Lower leg skin (tissue), 3 donors: ENCODE data around the gene IER5.

Experiments
- POLR2A ChIP-seq, 2 donors: fragments of 450-650 bp; IDR thresholded peaks; one replicate each; pipeline ENCODE4 v1.6.1; 2016 to 2017; ENCODE audit warnings: antibody characterized with exemption in 2 of 2, mild to moderate bottlenecking in 1 of 2, moderate library complexity in 1 of 2
- TF ChIP-seq, protein P1 (sequence below), 3 donors: fragments of 450-650 bp; IDR thresholded peaks; one replicate each; pipeline ENCODE4 v1.5.1; 2016; ENCODE audit warnings: antibody characterized with exemption in 3 of 3, mild to moderate bottlenecking in 3 of 3, moderate library complexity in 2 of 3

DNA sequence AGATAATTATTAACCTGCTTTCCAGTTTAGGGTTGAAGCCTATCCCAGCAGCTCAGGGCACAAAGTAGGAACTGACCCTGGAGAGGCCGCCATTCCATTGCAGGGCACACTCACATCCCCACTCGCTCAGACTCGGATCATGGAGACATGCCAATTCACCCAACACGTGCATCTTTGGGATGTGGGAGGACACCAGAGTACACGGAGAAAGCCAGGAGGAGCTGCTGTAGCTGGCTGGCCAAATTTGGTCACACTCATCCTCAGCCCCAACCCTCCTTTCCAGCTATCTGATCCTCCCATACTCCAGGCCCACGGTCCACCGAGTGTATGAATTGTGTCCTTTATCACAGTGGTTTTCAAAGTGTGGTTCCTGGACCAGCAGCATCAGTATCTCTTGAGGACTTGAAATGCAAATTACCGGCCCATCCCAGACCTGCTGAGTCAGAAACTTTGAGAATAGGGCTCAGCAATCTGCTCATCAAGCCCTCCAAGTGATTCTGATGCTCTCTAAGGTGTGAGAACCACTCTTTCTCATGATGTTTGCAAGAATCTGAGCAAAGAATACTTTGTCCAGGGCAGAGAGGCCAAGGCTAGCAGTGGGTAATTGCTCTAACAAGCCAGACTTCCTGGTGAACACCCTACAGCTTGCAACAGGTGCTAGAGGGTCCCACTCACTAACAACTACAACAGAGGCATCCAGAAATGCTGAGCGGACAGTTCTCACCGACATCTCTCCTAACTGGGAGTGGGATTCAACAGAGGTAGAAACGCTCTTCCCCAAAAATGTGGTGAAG, 26.3 kb downstream of the IER5 start:
- TF ChIP-seq, protein P1, sequence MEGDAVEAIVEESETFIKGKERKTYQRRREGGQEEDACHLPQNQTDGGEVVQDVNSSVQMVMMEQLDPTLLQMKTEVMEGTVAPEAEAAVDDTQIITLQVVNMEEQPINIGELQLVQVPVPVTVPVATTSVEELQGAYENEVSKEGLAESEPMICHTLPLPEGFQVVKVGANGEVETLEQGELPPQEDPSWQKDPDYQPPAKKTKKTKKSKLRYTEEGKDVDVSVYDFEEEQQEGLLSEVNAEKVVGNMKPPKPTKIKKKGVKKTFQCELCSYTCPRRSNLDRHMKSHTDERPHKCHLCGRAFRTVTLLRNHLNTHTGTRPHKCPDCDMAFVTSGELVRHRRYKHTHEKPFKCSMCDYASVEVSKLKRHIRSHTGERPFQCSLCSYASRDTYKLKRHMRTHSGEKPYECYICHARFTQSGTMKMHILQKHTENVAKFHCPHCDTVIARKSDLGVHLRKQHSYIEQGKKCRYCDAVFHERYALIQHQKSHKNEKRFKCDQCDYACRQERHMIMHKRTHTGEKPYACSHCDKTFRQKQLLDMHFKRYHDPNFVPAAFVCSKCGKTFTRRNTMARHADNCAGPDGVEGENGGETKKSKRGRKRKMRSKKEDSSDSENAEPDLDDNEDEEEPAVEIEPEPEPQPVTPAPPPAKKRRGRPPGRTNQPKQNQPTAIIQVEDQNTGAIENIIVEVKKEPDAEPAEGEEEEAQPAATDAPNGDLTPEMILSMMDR (IDR thresholded peaks at IDR 0.05), result no peak
- TF ChIP-seq POLR2A (IDR thresholded peaks at IDR 0.05), result no peak
